Body of pancreas (tissue), 4 donors: Measurements from ENCODE around the gene COA7. TPM values are rescaled to one million over a fixed set of nuclear protein-coding genes. Genes with fewer than 3 reads are reported as not detected.

Experiments
- ATAC-seq: fragments of 150-250 bp; one replicate; pipeline ENCODE4 v1.9.1; 2016
- DNase-seq, 4 donors: peaks; one replicate each; pipeline ENCODE4 v3.0.0-alpha.2; 2019
- H3K27ac ChIP-seq, 4 donors: fragments of 200-600 bp; sonication (generic); 1 replicate in 3 of 4; 2 replicates in 1 of 4; pipeline versions ENCODE4 v1.5.1 to v1.6.1; 2016 to 2019; ENCODE audit warnings: mild to moderate bottlenecking in 1 of 4, mixed read lengths in 1 of 4, moderate library complexity in 1 of 4
- H3K27me3 ChIP-seq, 2 donors: fragments of 200-600 bp; sonication (generic); one replicate each; pipeline ENCODE4 v1.6.0; 2016; ENCODE audit warnings: mild to moderate bottlenecking in 1 of 2
- H3K36me3 ChIP-seq, 2 donors: fragments of 200-600 bp; sonication (generic); replicated peaks in 1 of 2; 2 replicates each; pipeline ENCODE4 v1.5.1; 2016; ENCODE audit warnings: low read depth in 2 of 2; ENCODE audit not compliant: insufficient read depth in 1 of 2
- H3K4me1 ChIP-seq: fragments of 200-600 bp; sonication (generic); one replicate; pipeline ENCODE4 v1.6.0; 2016
- H3K4me3 ChIP-seq, 2 donors: fragments of 200-600 bp; sonication (generic); 1 replicate in 1 of 2; 2 replicates in 1 of 2; pipeline ENCODE4 v1.5.1; 2016 to 2019
- H3K9me3 ChIP-seq, 3 donors: fragments of 200-600 bp; sonication (generic); 1 replicate in 2 of 3; 2 replicates in 1 of 3; pipeline ENCODE4 v1.5.1; 2016
- CTCF ChIP-seq, 7 experiments: fragments of 450-650 bp in 4 of 7; fragments of 200-600 bp in 3 of 7; sonication (generic) in 3 of 7; IDR thresholded peaks; one replicate each; pipeline ENCODE4 v1.5.1; 2016 to 2019; ENCODE audit warnings: antibody characterized with exemption in 7 of 7
- POLR2A ChIP-seq, 3 donors: fragments of 450-650 bp; IDR thresholded peaks; one replicate each; pipeline ENCODE4 v1.6.1; 2016; ENCODE audit warnings: antibody characterized with exemption in 3 of 3, mild to moderate bottlenecking in 2 of 3
- WGBS, 2 donors: methylation state at CpG; one replicate each; pipeline ENCODE4 v1.1.5; 2017; 5-methylcytosine and 5-hydroxymethylcytosine counted together
- intact Hi-C: fragments of 100-400 bp; cut with DNase I; formaldehyde crosslinking; loops from one replicate; pipeline ENCODE4 v1.15.1; 2023
- total RNA-seq, 2 donors: library from RNA; depleted of rRNA; stranded (reverse); fragments of >200 nt; gene quantifications; one replicate each; pipeline ENCODE4 v1.1.0, GENCODE V29; 2016

The COA7 gene
- total RNA-seq, 2 donors from 2014 or later: 4.3 to 6.0 TPM

DNA sequence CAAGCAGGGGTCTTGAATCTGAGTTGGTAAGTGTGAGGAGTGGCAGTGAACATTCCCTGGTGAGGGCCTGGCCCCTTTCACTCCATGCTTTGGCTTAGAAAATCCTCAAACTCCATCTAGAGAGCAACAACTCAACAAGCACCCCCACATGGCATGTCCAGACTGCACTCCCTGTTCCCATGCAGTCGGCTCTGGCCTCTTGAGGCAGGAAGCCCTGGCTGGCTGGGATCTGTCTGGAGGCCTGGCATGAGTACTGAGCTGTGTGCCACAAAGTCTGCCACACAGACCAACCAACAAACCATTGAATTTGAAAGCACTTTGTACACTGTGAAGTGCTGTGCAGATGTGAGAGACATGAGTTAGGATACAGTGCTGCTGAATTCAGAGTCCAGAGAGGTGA lies 25.2 kb downstream of the COA7 start:
- Histone ChIP-seq H3K36me3 (no peaks in the 10 kb centered on the region), H3K9me3 (no peaks in the 10 kb centered on the region), H3K27me3 (no peaks in the 10 kb centered on the region), H3K4me3 (no peak overlapping the region), H3K27ac (no peak overlapping the region), H3K4me1 (peaks cover 8% of the 10 kb centered on the region)
- DNase-seq (no peak), ATAC-seq (no peak)
- WGBS, 2 donors: 43 to 67% methylated on average over 1 of the region's 1 CpG
- intact Hi-C loops: no loop called here
- no peak for TF ChIP-seq POLR2A (IDR thresholded peaks at IDR 0.05)
- no peak for TF ChIP-seq CTCF (IDR thresholded peaks at IDR 0.05)

DNA sequence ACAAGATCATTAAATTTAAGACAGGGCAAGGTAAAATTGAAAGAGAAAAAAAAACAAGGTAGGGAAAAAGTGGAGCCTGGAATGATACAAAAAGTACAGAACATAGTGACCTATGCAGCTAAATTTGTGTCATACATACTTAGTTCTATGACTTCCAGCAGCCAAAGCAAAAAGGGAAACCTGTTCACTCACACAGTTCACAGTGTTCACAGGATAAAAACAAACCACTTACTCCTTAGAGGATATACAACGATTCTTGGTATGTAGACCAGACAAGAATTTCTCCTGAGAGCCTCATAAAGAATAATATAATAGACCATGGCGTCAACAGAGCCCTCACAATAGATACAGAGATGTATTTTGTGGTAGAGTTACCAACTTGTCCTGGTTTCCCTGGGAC lies 27.5 kb downstream of the COA7 start:
- Histone ChIP-seq H3K27me3 (no peaks in the 10 kb centered on the region), H3K27ac (no peak overlapping the region), H3K9me3 (no peaks in the 10 kb centered on the region), H3K4me1 (no peaks in the 10 kb centered on the region), H3K4me3 (no peak overlapping the region), H3K36me3 (no peaks in the 10 kb centered on the region)
- intact Hi-C loops: no loop called here
- 81 to 88% methylated on average over 2 of the region's 2 CpGs for WGBS, 2 donors
- DNase-seq: no peak
- TF ChIP-seq CTCF (IDR thresholded peaks at IDR 0.05): no peak
- TF ChIP-seq POLR2A (IDR thresholded peaks at IDR 0.05): no peak
- no peak for ATAC-seq

- Histone ChIP-seq H3K27me3 (no peaks in the 10 kb centered on the region), H3K27ac (no peak overlapping the region), H3K4me3 (no peak overlapping the region), H3K4me1 (no peaks in the 10 kb centered on the region), H3K36me3 (no peaks in the 10 kb centered on the region), H3K9me3 (no peaks in the 10 kb centered on the region)
- ATAC-seq (no peak), DNase-seq (no peak)
- 100% methylated on average over 1 of the region's 1 CpG for WGBS, 2 donors
- TF ChIP-seq CTCF (IDR thresholded peaks at IDR 0.05): no peak
- TF ChIP-seq POLR2A (IDR thresholded peaks at IDR 0.05): no peak
- intact Hi-C loops: no loop called here
These were observed 28.5 kb downstream of the COA7 start for GRCh38 chr1:52669696-52670095.

DNA sequence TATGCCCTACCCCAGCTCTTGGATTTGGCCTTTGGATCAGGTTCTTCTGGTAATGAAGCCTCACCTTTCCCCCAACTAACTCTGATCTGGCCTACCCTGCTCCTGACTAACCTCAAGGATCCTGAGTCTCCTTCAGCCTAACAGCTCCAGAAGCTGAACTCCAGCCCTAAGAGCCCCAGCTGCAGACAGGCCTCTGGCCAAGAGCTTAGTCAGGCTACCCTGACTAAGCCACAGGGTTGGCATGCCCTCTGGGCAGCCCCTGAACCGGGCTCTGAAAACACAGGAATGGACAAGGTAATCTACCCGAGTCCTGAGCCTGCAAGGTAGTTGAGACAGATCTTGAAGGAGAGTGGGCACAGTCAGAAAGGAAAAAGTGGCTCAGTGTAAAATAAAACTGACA lies 29.4 kb downstream of the COA7 start:
- Histone ChIP-seq H3K4me3 (no peak overlapping the region), H3K9me3 (no peaks in the 10 kb centered on the region), H3K36me3 (no peaks in the 10 kb centered on the region), H3K4me1 (no peaks in the 10 kb centered on the region), H3K27ac (no peak overlapping the region), H3K27me3 (no peaks in the 10 kb centered on the region)
- DNase-seq: no peak
- WGBS, 2 donors: 87 to 89% methylated on average over 2 of the region's 2 CpGs
- intact Hi-C loops: no loop called here
- TF ChIP-seq POLR2A (IDR thresholded peaks at IDR 0.05) (no peak), CTCF (IDR thresholded peaks at IDR 0.05) (no peak)
- no peak for ATAC-seq

GRCh38 chr1:52667984-52668383 lies 30.2 kb downstream of the COA7 start:
- Histone ChIP-seq H3K27ac (no peak overlapping the region), H3K36me3 (no peaks in the 10 kb centered on the region), H3K9me3 (no peaks in the 10 kb centered on the region), H3K27me3 (no peaks in the 10 kb centered on the region), H3K4me1 (peaks cover 2% of the 10 kb centered on the region), H3K4me3 (no peak overlapping the region)
- no peak for ATAC-seq
- TF ChIP-seq CTCF (IDR thresholded peaks at IDR 0.05) (no peak), POLR2A (IDR thresholded peaks at IDR 0.05) (no peak)
- 17 to 67% methylated on average over 1 to 3 of the region's 3 CpGs for WGBS, 2 donors
- intact Hi-C loops: no loop called here
- DNase-seq: no peak
